GM10248 (cell line): ENCODE data around the gene ALDH3B1.

ENCODE experiments used
- CTCF ChIA-PET: fragments of 300-600 bp; sonication (Branson Sonifier 250); formaldehyde crosslinking; extraction: SDS; loops from one replicate; lab custom pipeline; 2021; ENCODE audit warnings: antibody characterized with exemption; lab: Yijun Ruan, JAX
- POLR2A ChIA-PET: fragments of 350-650 bp; sonication (Branson Sonifier 250); formaldehyde crosslinking; extraction: SDS; loops from one replicate; lab custom pipeline; 2020; ENCODE audit warnings: antibody characterized with exemption; lab: Yijun Ruan, JAX
- DNase-seq: peaks from one replicate; pipeline ENCODE4 v3.0.0; 2012; ENCODE audit errors: extremely low spot score
- CTCF ChIP-seq: IDR thresholded peaks from 2 replicates; pipeline ENCODE4 v1.5.1; 2012; ENCODE audit warnings: mild to moderate bottlenecking, low read depth; ENCODE audit errors: extremely low read depth, missing control alignments, control extremely low read depth

Gene ALDH3B1

GRCh38 chr11:68032003-68032402 is 21.9 kb downstream of the ALDH3B1 start:
- ChIA-PET POLR2A (no interaction called here), CTCF (no interaction called here)
- no peak for TF ChIP-seq CTCF
- no peak for DNase-seq

GRCh38 chr11:68032997-68033707 is 23.0 kb downstream of the ALDH3B1 start:
- ChIA-PET CTCF (no interaction called here), POLR2A (no interaction called here)
- no peak for TF ChIP-seq CTCF
- DNase-seq: no peak

GRCh38 chr11:68033708-68034045 is 23.6 kb downstream of the ALDH3B1 start:
- POLR2A ChIA-PET: no interaction called here
- no peak for DNase-seq
- CTCF ChIA-PET: no interaction called here
- TF ChIP-seq CTCF: no peak

- POLR2A ChIA-PET: no interaction called here
- CTCF ChIA-PET: interaction anchor here (2.2 kb wide), 1 partner anchor 173 kb away, joined by 4 read pairs; no protein-coding TSS in a partner anchor
- TF ChIP-seq CTCF: no peak
- DNase-seq: no peak
These were observed 25.2 kb downstream of the ALDH3B1 start for GRCh38 chr11:68035266-68035876.

- ChIA-PET CTCF (interaction anchor here (2.2 kb wide), 1 partner anchor 172 kb away, joined by 4 read pairs; no protein-coding TSS in a partner anchor), POLR2A (no interaction called here)
- TF ChIP-seq CTCF: no peak
These were observed 26.1 kb downstream of the ALDH3B1 start for GRCh38 chr11:68036141-68036716.

GRCh38 chr11:68036717-68037239 is 26.7 kb downstream of the ALDH3B1 start:
- CTCF ChIA-PET: interaction anchor here (1.0 to 2.2 kb wide), 2 partner anchors 43 to 172 kb away, joined by 3 to 4 read pairs; no protein-coding TSS in a partner anchor
- POLR2A ChIA-PET: no interaction called here
- TF ChIP-seq CTCF: no peak
- DNase-seq: no peak

More at GRCh38 chr11:68036141-68036716, 26.1 kb downstream of the ALDH3B1 start:
- DNase-seq: no peak
